ENCODE measurements around the gene SLC5A2.

DNA sequence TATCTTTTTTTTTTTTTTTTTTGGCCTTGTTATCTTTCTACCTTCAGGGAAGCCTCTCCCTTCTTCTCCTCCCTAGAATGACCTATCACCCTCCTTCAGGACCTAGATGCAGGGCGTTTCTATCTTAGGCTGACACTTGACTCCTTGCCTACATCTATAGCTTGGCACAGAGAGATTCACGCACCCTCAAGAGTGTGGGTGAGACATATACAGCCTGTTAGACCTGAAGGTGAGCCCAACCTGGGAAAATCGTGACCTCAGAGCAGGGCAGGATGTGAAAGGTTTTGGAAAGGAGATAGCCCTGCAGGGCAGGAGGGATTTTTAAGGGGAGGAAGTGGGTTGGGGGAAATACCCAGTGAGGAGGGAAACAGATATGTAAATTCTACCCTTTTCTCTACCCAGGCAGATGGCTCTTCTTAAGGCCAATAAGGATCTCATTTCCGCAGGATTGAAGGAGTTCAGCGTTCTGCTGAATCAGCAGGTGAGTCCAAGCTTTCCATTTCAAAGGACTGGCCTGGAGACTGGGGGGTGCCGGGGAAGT, 44.9 kb downstream of the SLC5A2 start, which contains the start of gene AHSP:
- TF ChIP-seq POLR2A (IDR thresholded peaks at IDR 0.05) (no peak), POLR2AphosphoS5 (IDR thresholded peaks at IDR 0.05) (no peak)
- TF ChIP-seq, protein P1, sequence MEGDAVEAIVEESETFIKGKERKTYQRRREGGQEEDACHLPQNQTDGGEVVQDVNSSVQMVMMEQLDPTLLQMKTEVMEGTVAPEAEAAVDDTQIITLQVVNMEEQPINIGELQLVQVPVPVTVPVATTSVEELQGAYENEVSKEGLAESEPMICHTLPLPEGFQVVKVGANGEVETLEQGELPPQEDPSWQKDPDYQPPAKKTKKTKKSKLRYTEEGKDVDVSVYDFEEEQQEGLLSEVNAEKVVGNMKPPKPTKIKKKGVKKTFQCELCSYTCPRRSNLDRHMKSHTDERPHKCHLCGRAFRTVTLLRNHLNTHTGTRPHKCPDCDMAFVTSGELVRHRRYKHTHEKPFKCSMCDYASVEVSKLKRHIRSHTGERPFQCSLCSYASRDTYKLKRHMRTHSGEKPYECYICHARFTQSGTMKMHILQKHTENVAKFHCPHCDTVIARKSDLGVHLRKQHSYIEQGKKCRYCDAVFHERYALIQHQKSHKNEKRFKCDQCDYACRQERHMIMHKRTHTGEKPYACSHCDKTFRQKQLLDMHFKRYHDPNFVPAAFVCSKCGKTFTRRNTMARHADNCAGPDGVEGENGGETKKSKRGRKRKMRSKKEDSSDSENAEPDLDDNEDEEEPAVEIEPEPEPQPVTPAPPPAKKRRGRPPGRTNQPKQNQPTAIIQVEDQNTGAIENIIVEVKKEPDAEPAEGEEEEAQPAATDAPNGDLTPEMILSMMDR (IDR thresholded peaks at IDR 0.05): no peak
